Dedifferentiated amniotic fluid mesenchymal stem cell (primary cell): Measurements from ENCODE around the gene EPHA6.

Experiments used
- DNase-seq: peaks from one replicate; pipeline ENCODE4 v3.0.0-alpha.2; 2016; ENCODE audit errors: extremely low spot score

EPHA6 gene

DNA sequence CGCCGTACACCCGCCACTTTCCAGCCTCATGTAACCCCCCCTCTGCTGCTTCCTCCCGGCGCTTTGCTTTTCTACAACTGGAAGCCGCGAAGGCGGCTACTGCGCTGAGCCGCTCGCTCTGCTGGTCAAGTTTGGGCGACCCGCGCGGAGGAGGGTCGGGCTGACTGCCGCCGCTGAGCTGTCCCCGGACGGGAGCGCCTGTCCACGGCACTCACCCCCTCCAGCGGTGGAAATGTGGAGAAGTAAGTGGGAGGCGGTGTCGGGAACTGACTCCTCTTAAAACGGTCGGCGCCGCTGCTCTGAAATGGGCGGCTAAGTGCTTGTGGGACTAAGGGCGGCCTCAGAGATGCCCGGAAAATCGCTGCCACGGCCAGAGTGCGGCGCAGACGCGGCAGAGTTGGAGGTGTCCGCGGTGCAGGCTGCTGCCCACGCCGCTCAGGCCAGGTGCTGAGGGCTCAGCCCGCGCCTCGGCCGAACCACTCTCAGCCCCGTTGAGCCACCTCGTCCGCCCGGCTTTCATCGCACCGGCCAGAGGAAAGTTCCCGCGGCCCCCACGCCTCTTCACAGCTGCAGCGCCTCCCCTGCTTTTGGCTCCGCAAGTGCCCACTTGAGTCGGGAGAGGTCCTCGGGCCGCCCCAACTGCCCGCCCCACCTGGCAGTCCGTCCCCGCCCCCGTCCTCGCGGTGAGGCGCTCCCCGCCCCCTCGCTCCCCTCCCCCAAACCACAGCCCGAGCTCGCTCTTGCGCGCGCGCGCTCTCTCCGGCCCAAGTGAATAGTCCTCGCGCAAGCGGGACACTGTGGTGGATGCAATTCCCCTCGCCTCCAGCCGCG lies at the start of gene EPHA6:
TSS of gene EPHA6 (plus strand) at position 775 of the 831 bp plus-strand sequence.
- DNase-seq: peak; percentile 67

- DNase-seq: no peak
These were observed 37.6 kb upstream of the EPHA6 start for GRCh38 chr3:96776818-96777217.

DNA sequence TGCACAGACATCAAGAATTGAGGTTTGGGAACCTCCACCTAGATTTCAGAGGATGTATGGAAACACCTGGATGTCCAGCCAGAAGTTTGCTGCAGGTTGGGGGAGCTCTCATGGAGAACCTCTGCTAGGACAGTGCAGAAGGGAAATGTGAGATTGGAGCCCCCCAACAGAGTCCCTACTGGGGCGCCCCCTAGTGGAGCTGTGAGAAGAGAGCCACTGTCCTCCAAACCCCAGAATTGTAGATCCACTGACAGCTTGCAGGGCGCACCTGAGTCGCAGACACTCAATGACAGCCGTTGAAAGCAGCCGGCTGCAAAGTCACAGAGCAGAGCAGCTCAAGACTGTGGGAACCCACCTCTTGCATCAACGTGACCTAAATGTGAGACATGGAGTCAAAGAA lies 34.6 kb upstream of the EPHA6 start:
- no peak for DNase-seq

DNA sequence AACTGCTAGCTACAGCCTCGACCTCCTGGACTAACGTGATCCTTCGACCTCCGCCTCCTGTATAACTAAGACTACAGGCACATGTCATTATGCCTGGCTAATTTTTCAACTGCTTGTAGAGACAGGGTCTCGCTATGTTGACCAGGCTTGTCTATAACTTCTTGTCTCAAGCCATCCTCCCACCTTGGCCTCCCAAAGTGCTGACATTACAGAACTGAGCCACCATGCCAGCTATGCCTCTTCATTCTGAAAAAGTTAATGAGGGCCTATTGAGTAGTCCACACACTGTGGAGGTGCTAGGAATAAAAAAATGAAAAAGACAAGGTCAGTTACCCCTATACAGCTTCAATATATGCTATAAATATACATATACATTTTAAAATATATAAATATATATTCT lies 18.3 kb upstream of the EPHA6 start:
- no peak for DNase-seq

DNA sequence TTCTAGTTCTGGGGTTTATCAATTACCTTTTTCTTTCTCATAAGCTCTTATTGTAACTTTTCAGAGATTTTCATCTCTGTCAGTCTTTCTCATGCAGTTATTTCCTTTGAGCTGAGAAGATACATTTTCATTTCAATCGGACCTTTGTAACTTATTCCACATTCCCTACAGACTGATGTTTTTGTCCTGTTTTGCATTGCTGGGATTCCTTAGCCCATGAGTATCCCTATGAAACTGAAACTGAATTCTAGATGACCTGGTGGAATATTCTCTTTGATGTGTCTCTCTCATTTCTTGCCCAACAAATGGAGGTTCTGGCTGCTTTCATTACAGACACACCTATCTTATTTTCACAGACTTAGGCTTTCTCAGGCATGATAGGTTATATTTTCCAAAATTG lies 10.5 kb upstream of the EPHA6 start:
- DNase-seq: no peak

GRCh38 chr3:96806341-96806740 lies 8.1 kb upstream of the EPHA6 start:
- no peak for DNase-seq

- DNase-seq: peak; percentile 70
These were observed 1.1 kb upstream of the EPHA6 start for GRCh38 chr3:96813134-96813819.

GRCh38 chr3:96814651-96815567 lies 515 bp downstream of the EPHA6 start:
- DNase-seq: no peak

DNA sequence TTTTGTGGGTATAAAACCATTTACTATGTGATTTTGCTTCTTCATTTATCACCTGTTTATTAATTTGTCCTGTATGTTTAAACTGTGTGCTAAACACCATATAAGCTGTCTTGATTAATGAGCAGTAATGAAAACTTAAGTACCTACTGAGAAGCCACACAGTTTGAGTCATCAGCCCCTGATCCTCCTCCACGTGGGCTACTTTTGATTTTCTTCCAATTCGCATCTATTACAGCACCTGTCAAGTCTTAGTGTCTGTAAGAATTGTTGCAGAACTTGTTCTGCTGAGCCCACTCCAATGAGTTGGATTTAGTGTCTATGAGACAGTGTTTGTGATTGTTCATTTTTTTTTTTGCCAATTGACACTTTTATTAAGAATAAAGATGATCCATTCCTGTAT lies 16.8 kb downstream of the EPHA6 start:
- no peak for DNase-seq

- no peak for DNase-seq
These were observed 18.9 kb downstream of the EPHA6 start for GRCh38 chr3:96833301-96833700.

DNA sequence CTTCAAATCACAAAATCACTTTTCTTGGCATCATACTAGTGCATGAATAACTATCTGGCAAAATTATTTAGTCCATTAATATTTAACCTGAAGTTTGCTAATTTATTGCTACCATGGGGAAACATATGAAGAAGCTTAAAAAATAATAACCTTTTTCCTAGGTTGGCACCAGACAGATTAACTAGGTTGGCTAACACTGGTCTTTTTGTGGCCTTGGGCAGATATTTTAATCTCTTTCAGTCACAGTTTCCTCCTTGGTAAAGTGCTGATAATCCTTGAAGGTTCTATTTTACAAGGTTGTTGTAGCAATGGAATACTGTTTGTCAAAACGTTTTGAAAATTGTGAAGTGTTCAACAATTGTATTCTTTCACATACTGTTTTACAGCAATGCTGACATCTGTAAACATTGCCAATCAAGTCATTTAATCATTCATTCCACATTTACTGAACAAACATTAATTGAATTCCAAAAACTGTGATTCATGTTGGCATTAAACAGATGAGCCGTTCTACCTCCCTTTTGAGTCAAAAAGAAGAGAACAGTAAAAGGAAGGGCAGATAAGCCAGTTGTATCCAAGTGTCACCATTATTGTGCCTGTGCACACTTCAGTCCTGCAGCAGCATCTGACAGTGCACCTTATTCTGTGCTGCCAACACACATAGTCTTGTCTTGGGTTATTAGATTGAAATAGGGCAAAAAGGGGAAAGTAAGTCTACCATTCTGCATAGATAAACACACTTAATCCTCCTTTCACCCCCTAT lies 21.9 kb downstream of the EPHA6 start:
- DNase-seq: no peak

DNA sequence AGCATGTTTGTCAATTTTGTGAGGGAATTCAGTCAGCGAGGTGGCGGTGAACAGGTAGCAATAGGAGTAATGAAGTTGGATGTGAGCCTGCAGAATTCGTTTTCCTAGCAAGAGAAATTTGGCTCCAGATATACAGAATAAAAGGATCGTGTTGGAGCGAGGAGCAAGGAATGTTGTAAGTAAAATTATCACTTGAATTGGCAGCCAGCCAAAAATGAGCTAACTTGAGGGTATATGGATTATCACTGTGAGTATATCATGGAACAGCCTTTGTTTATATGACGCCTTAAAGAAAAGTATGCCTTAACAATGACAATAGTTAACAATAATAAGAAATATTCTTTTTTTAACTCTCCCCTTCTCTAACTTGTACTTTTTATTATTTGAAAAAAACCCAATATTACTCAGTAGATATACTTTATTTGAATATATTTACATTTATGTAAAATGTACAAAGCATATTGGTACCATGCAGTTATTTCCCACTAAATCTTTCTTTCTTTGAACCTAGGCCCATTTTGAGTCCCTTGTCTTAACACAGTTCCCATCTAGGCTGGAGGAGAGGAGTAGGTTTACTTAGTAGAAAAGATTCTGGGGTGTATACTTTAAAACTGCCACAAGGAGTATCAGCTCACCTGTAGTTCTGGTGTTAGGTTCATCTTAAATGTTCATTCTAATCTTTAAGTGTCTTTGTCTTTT lies 29.3 kb downstream of the EPHA6 start:
- no peak for DNase-seq

DNA sequence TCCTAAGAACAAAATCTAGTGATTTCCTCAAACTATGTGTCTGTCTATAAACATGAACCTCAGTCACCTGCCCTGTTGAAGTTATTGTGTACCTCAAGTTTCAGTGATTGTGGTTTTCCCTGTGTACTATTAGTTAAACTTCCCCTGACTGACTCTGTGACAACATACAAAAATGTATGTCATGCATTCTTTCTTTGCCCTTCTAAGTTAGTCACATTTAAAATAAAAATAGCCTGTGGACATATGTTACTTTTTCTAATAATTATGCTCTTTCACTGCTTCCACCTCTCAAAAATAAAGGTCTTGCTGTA lies 29.8 kb downstream of the EPHA6 start:
- DNase-seq: no peak

DNA sequence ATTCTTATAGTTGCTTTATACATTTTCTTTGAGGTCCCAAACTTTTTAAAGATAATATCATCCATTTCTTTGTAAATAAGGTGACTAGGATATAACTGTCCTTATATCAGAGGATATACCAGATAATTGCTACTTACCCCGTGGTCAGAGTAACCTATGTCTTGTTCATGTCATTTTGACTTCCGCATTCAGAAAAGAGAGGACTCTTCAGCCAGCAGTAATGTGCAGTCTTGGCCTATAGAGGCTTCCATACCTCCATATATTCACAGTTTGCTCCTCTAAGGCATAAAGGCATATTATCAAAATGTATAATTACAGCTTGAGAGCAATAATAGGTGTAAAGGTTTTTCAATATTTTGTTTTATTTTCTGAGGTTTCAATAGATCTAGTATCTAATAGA lies 38.5 kb downstream of the EPHA6 start:
- DNase-seq: no peak

DNA sequence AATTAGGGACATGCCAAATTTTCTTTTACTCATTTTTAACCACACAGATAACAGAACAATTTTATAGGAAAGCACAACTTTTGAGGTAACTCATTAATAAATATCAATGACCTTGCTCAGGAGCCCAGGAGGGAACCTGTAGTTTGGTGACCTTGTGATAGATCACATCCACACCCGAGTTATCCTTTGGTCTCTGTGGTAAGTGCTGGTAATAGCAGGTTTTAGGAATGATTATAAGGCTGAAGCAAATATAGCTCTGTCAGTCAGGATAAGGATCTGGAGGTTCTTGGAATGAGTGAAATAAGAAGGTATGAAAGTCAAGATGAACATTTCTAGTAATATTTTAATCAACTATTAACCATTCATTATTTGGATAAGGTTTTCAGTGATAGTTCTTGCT lies 46.5 kb downstream of the EPHA6 start:
- DNase-seq: no peak

GRCh38 chr3:96863129-96863740 lies 48.8 kb downstream of the EPHA6 start:
- DNase-seq: peak; percentile 26

- no peak for DNase-seq
These were observed 51.2 kb downstream of the EPHA6 start for GRCh38 chr3:96865605-96866004.

DNA sequence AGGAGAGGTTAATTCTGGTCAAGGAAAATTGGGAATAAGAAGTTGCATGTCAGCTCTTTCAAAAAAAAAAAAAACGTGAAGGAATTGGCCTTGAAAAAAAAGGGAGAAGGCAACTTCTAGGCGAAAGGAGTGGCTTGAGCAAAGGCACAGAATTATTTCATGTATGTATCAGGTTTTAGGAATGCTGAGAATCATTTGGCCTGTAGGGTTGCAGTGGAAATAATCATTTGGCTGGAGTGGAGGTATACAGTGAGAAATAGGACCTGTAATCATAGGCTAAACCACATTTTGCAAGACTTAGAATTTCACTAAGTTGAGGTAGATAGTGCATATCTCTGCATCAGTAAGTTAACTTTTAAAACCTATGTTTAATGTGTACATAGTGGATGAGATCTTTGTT lies 54.9 kb downstream of the EPHA6 start:
- no peak for DNase-seq

- DNase-seq: no peak
These were observed 63.1 kb downstream of the EPHA6 start for GRCh38 chr3:96877510-96877909.

- no peak for DNase-seq
These were observed 85.6 kb downstream of the EPHA6 start for GRCh38 chr3:96900031-96900430.

DNA sequence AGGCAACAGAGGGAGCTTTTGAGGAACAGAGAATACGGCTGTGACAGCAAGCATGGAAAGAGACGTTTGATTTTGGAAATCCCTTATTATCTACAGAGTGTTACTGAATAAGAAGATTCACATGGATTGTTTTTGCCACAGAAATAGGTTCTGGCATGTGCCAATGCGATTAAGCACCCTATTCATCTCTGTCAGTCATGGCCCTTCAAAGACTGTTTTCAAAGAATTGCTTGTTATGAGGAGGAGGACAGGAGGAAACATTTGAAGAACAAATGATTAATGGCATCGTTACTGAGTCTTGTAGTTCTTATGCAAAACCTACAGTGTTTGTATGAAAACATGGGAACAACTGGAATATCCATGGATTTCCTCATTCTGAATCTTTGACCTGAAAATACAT lies 86.2 kb downstream of the EPHA6 start:
- no peak for DNase-seq
